HepG2 (cell line): Measurements from ENCODE around the gene ORC3. TPM values are rescaled to one million over a fixed set of nuclear protein-coding genes. Genes with fewer than 3 reads are reported as not detected.

Source experiments
- ATAC-seq: fragments of 200-7000 bp; cut with Tn5 transposase; 3 replicates; pipeline ENCODE4 v1.9.1; 2020; ENCODE audit warnings: mild to moderate bottlenecking, moderate library complexity
- BruUV-seq: library from RNA; stranded (reverse); fragments of 400-500 nt; replicated peaks from 2 replicates; lab custom pipeline; 2021; lab: Mats Ljungman, UMichigan
- CTCF ChIA-PET: fragments of 300-600 bp; formaldehyde crosslinking; extraction: SDS; loops from one replicate; lab custom pipeline; 2021; ENCODE audit warnings: low total read pairs, inconsistent platforms, low intra/inter-chr PET ratio; lab: Yijun Ruan, JAX
- POLR2A ChIA-PET: fragments of 350-600 bp; sonication (Branson Sonifier 250); formaldehyde crosslinking; loops from one replicate; lab custom pipeline; 2020; ENCODE audit warnings: antibody characterized with exemption, inconsistent platforms; lab: Yijun Ruan, JAX
- DNase-seq: peaks from one replicate; pipeline ENCODE4 v3.0.0-alpha.2; 2015; ENCODE audit warnings: low spot score
- FAIRE-seq: peaks from 3 replicates; lab custom pipeline; 2011; peaks lifted over from hg19 to GRCh38; lab: Jason Lieb, UNC
- H2AFZ ChIP-seq: one replicate; pipeline ENCODE4 v1.6.1; 2011; ENCODE audit warnings: low read length, inconsistent platforms
- H3K27ac ChIP-seq: fragments of 300-600 bp; 3 replicates; pipeline ENCODE4 v1.8.0; 2011; ENCODE audit warnings: mixed run types, mild to moderate bottlenecking, mixed read lengths, low read length, inconsistent platforms; ENCODE audit not compliant: insufficient read depth; ENCODE audit errors: extremely low read length
- H3K27me3 ChIP-seq, 2 experiments: fragments of 200-600 bp in 1 of 2; 2 replicates in 1 of 2; 3 replicates in 1 of 2; pipeline versions ENCODE4 v1.6.0 to v1.8.0; 2011; ENCODE audit warnings: low read length in 2 of 2, mild to moderate bottlenecking in 2 of 2, moderate library complexity in 2 of 2, inconsistent platforms in 1 of 2; ENCODE audit not compliant: insufficient read depth in 2 of 2, control insufficient read depth in 1 of 2
- H3K36me3 ChIP-seq, 2 experiments: fragments of 200-600 bp in 1 of 2; replicated peaks in 1 of 2; 2 replicates in 1 of 2; 3 replicates in 1 of 2; pipeline versions ENCODE4 v1.5.1 to v1.8.0; 2011; ENCODE audit warnings: low read length in 2 of 2, inconsistent platforms in 1 of 2; ENCODE audit not compliant: insufficient read depth in 2 of 2, control insufficient read depth in 1 of 2
- H3K4me1 ChIP-seq: 2 replicates; pipeline ENCODE4 v1.5.1; 2012; ENCODE audit warnings: low read length, inconsistent platforms; ENCODE audit not compliant: insufficient read depth
- H3K4me2 ChIP-seq: 2 replicates; pipeline ENCODE4 v1.6.0; 2011; ENCODE audit warnings: low read depth, low read length, inconsistent platforms
- H3K4me3 ChIP-seq, 3 experiments: fragments of 200-600 bp in 1 of 3; sonication (generic), shearing (Covaris generic) in 1 of 3; replicated peaks in 1 of 3; 2 replicates each; pipeline ENCODE4 v1.5.1; 2011 to 2016; ENCODE audit warnings: low read length in 3 of 3, inconsistent platforms in 2 of 3, low read depth in 2 of 3, mild to moderate bottlenecking in 2 of 3, control low read depth in 1 of 3, mixed read lengths in 1 of 3; ENCODE audit not compliant: insufficient read depth in 1 of 3
- H3K79me2 ChIP-seq: one replicate; pipeline ENCODE4 v1.6.1; 2011; ENCODE audit warnings: low read length, inconsistent platforms; ENCODE audit not compliant: insufficient read depth
- H3K9ac ChIP-seq: 2 replicates; pipeline ENCODE4 v1.6.0; 2011; ENCODE audit warnings: mild to moderate bottlenecking, low read depth, low read length, inconsistent platforms; ENCODE audit not compliant: insufficient read depth
- H3K9me3 ChIP-seq: 2 replicates; pipeline ENCODE4 v1.5.1; 2012; ENCODE audit warnings: mild to moderate bottlenecking, low read length
- H4K20me1 ChIP-seq: 2 replicates; pipeline ENCODE4 v1.6.0; 2011; ENCODE audit warnings: inconsistent platforms, mild to moderate bottlenecking, low read length, moderate library complexity; ENCODE audit not compliant: insufficient read depth
- DMAP1 ChIP-seq: IDR thresholded peaks from 2 replicates; pipeline ENCODE4 v1.6.1; 2016
- FOXA1 ChIP-seq, 2 experiments: fragments of 450-650 bp in 1 of 2; sonication (generic) in 1 of 2; formaldehyde crosslinking in 1 of 2; IDR thresholded peaks; 2 replicates each; pipeline versions ENCODE4 v1.4.0 to v1.6.1; 2016 to 2020; ENCODE audit warnings: missing genetic modification reagents in 1 of 2
- HMGA1 ChIP-seq: sonication (generic); formaldehyde crosslinking; conservative IDR thresholded peaks from 2 replicates; pipeline ENCODE4 v1.4.0; 2020; ENCODE audit warnings: missing genetic modification reagents
- POGZ ChIP-seq: sonication (generic); formaldehyde crosslinking; IDR thresholded peaks from 2 replicates; pipeline ENCODE4 v1.4.0; 2020; ENCODE audit warnings: mild to moderate bottlenecking, missing genetic modification reagents
- POLR2AphosphoS2 ChIP-seq: IDR thresholded peaks from 2 replicates; pipeline ENCODE4 v1.6.1; 2011; ENCODE audit warnings: low read depth, low read length, improper control_type of control experiment
- RCOR2 ChIP-seq: IDR thresholded peaks from 2 replicates; pipeline ENCODE4 v1.6.1; 2016; ENCODE audit warnings: missing biosample characterization, missing genetic modification reagents
- RFXAP ChIP-seq: sonication (generic); formaldehyde crosslinking; IDR thresholded peaks from 2 replicates; pipeline ENCODE4 v1.4.0; 2020; ENCODE audit warnings: missing genetic modification reagents, borderline replicate concordance
- RXRA ChIP-seq: sonication (generic); formaldehyde crosslinking; IDR thresholded peaks from 2 replicates; pipeline ENCODE4 v1.5.1; 2020; ENCODE audit warnings: missing genetic modification reagents
- SPEN ChIP-seq: sonication (generic); formaldehyde crosslinking; IDR thresholded peaks from 2 replicates; pipeline ENCODE4 v1.5.1; 2020; ENCODE audit warnings: low read depth, mild to moderate bottlenecking, missing genetic modification reagents
- TBX2 ChIP-seq: sonication (generic); formaldehyde crosslinking; IDR thresholded peaks from 2 replicates; pipeline ENCODE4 v1.5.0; 2020; ENCODE audit warnings: missing genetic modification reagents, mild to moderate bottlenecking, borderline replicate concordance
- ZNF253 ChIP-seq: sonication (generic); formaldehyde crosslinking; IDR thresholded peaks from 2 replicates; pipeline ENCODE4 v1.8.0; 2022; ENCODE audit warnings: mild to moderate bottlenecking, missing genetic modification reagents, borderline replicate concordance
- ZNF451 ChIP-seq: sonication (generic); formaldehyde crosslinking; IDR thresholded peaks from 2 replicates; pipeline ENCODE4 v1.5.0; 2020; ENCODE audit warnings: mild to moderate bottlenecking, missing genetic modification reagents
- ZNF563 ChIP-seq: sonication (generic); formaldehyde crosslinking; IDR thresholded peaks from 2 replicates; pipeline ENCODE4 v1.8.0; 2022; ENCODE audit warnings: mild to moderate bottlenecking, moderate library complexity, missing genetic modification reagents
- ZNF567 ChIP-seq: sonication (generic); formaldehyde crosslinking; IDR thresholded peaks from 2 replicates; pipeline ENCODE4 v1.8.1; 2023; ENCODE audit warnings: mild to moderate bottlenecking, missing genetic modification reagents, borderline replicate concordance
- WGBS: methylation state at CpG from one replicate; pipeline ENCODE4 v1.1.6; 2017; ENCODE audit warnings: low lambda C conversion rate; 5-methylcytosine and 5-hydroxymethylcytosine counted together
- in situ Hi-C: cut with HindIII; loops from 2 replicates; pipeline ENCODE4 v1.10.0; 2017; ENCODE audit warnings: low pct_unique_long_range_greater_than_20kb; ENCODE audit not compliant: extremely low pct_ligation_motif_present
- intact Hi-C: fragments of 100-400 bp; cut with micrococcal nuclease; formaldehyde crosslinking; loops from one replicate; pipeline ENCODE4 v1.10.0; 2022; ENCODE audit not compliant: unreplicated experiment
- polyA plus RNA-seq, 8 experiments: library from polyadenylated mRNA; depleted of rRNA in 3 of 8; stranded (reverse) in 7 of 8; unstranded in 1 of 8; fragments of >200 nt; fragmentation: Illumina TruSeq in 4 of 8; extraction: Trizol in 4 of 8; gene quantifications; 2 replicates each; pipeline versions ENCODE4 v1.2.1 to v1.2.3, GENCODE V29; 2011 to 2016; ENCODE audit warnings: low read depth in 4 of 8, missing spikeins in 1 of 8, mixed read lengths in 1 of 8; ENCODE audit not compliant: insufficient read depth in 1 of 8
- total RNA-seq, 5 experiments: library from RNA; depleted of rRNA; stranded (reverse); fragments of >200 nt; fragmentation: Illumina TruSeq; extraction: Trizol; gene quantifications; 2 replicates each; pipeline ENCODE4 v1.2.3, GENCODE V29; 2016; ENCODE audit warnings: low read depth in 1 of 5
- TF ChIP-seq, protein P1 (sequence below): sonication (generic); formaldehyde crosslinking; IDR thresholded peaks from 2 replicates; pipeline ENCODE4 v1.9.0; 2021; ENCODE audit warnings: missing genetic modification reagents, borderline replicate concordance
- TF ChIP-seq, protein P2 (sequence below): fragments of 450-650 bp; IDR thresholded peaks from 2 replicates; pipeline ENCODE4 v1.6.1; 2016
- TF ChIP-seq, protein P3 (sequence below): sonication (generic); formaldehyde crosslinking; IDR thresholded peaks from 2 replicates; pipeline ENCODE4 v1.4.0; 2020; ENCODE audit warnings: mild to moderate bottlenecking, missing genetic modification reagents, borderline replicate concordance

ORC3 gene
- total and polyA plus RNA-seq, 2 of the 13 experiments (the other 11 are each of a cell fraction or from before 2014, with no cell fraction given) = 21.8 to 43.5 TPM

DNA sequence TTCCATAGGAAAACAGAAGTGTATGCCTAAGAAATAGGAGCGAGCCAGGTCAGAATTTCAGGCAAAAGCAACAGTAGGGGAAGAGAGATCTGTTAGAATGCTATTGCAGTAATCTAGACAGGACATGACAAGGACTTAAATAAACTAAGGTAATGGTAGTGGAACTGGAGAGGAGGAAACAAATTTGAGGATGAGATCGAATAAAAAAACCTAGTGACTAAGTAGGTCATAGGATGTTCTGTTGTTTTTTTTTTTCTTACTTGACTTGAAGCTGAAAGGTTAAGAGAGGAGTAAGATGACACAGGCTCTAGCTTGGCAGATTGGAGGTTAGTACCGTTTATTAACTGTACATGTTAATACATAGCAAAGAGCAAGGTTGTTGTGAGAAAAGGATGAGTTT, 28.6 kb downstream of the ORC3 start:
- FAIRE-seq (no peak), ATAC-seq (no peak), DNase-seq (no peak)
- Histone ChIP-seq H4K20me1 (no peaks in the 10 kb centered on the region), H3K4me2 (no peak overlapping the region), H3K36me3 (peaks cover 0 to 12% of the 10 kb centered on the region in 2 experiments; a peak in 2 of 5 replicates), H3K4me3 (no peak overlapping the region), H3K9me3 (no peaks in the 10 kb centered on the region), H3K9ac (no peak overlapping the region), H3K79me2 (no peaks in the 10 kb centered on the region), H3K27me3 (no peaks in the 10 kb centered on the region), H2AFZ (no peak overlapping the region), H3K27ac (no peak overlapping the region), H3K4me1 (peaks cover 6% of the 10 kb centered on the region; the same call in 1 of the 2 replicates)
- ChIA-PET POLR2A (no interaction called here), CTCF (no interaction called here)
- intact Hi-C loops (no loop called here), in situ Hi-C loops (no loop called here)
- BruUV-seq = no TSS peak
- 96% methylated on average over 3 of the region's 3 CpGs for WGBS
- no peak for TF ChIP-seq RXRA (CRISPR knock-in tag)
- no peak for TF ChIP-seq ZNF253 (CRISPR knock-in tag)
- no peak for TF ChIP-seq FOXA1 (IDR thresholded peaks at IDR 0.05)
- no peak for TF ChIP-seq FOXA1 (CRISPR knock-in tag; IDR thresholded peaks at IDR 0.05)
- TF ChIP-seq, protein P1, sequence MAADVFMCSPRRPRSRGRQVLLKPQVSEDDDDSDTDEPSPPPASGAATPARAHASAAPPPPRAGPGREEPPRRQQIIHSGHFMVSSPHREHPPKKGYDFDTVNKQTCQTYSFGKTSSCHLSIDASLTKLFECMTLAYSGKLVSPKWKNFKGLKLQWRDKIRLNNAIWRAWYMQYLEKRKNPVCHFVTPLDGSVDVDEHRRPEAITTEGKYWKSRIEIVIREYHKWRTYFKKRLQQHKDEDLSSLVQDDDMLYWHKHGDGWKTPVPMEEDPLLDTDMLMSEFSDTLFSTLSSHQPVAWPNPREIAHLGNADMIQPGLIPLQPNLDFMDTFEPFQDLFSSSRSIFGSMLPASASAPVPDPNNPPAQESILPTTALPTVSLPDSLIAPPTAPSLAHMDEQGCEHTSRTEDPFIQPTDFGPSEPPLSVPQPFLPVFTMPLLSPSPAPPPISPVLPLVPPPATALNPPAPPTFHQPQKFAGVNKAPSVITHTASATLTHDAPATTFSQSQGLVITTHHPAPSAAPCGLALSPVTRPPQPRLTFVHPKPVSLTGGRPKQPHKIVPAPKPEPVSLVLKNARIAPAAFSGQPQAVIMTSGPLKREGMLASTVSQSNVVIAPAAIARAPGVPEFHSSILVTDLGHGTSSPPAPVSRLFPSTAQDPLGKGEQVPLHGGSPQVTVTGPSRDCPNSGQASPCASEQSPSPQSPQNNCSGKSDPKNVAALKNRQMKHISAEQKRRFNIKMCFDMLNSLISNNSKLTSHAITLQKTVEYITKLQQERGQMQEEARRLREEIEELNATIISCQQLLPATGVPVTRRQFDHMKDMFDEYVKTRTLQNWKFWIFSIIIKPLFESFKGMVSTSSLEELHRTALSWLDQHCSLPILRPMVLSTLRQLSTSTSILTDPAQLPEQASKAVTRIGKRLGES (CRISPR knock-in tag) = no peak
- no peak for TF ChIP-seq ZNF567 (CRISPR knock-in tag)
- TF ChIP-seq POGZ (CRISPR knock-in tag) = no peak
- TF ChIP-seq, protein P2, sequence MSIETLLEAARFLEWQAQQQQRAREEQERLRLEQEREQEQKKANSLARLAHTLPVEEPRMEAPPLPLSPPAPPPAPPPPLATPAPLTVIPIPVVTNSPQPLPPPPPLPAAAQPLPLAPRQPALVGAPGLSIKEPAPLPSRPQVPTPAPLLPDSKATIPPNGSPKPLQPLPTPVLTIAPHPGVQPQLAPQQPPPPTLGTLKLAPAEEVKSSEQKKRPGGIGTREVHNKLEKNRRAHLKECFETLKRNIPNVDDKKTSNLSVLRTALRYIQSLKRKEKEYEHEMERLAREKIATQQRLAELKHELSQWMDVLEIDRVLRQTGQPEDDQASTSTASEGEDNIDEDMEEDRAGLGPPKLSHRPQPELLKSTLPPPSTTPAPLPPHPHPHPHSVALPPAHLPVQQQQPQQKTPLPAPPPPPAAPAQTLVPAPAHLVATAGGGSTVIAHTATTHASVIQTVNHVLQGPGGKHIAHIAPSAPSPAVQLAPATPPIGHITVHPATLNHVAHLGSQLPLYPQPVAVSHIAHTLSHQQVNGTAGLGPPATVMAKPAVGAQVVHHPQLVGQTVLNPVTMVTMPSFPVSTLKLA = no peak
- no peak for TF ChIP-seq DMAP1 (CRISPR knock-in tag)
- TF ChIP-seq POLR2AphosphoS2 = no peak
- no peak for TF ChIP-seq TBX2
- no peak for TF ChIP-seq ZNF451 (CRISPR knock-in tag)
- TF ChIP-seq RFXAP = no peak
- TF ChIP-seq HMGA1 (CRISPR knock-in tag) = no peak
- TF ChIP-seq SPEN (CRISPR knock-in tag) = no peak
- TF ChIP-seq ZNF563 (CRISPR knock-in tag) = no peak
- no peak for TF ChIP-seq RCOR2
- TF ChIP-seq, protein P3, sequence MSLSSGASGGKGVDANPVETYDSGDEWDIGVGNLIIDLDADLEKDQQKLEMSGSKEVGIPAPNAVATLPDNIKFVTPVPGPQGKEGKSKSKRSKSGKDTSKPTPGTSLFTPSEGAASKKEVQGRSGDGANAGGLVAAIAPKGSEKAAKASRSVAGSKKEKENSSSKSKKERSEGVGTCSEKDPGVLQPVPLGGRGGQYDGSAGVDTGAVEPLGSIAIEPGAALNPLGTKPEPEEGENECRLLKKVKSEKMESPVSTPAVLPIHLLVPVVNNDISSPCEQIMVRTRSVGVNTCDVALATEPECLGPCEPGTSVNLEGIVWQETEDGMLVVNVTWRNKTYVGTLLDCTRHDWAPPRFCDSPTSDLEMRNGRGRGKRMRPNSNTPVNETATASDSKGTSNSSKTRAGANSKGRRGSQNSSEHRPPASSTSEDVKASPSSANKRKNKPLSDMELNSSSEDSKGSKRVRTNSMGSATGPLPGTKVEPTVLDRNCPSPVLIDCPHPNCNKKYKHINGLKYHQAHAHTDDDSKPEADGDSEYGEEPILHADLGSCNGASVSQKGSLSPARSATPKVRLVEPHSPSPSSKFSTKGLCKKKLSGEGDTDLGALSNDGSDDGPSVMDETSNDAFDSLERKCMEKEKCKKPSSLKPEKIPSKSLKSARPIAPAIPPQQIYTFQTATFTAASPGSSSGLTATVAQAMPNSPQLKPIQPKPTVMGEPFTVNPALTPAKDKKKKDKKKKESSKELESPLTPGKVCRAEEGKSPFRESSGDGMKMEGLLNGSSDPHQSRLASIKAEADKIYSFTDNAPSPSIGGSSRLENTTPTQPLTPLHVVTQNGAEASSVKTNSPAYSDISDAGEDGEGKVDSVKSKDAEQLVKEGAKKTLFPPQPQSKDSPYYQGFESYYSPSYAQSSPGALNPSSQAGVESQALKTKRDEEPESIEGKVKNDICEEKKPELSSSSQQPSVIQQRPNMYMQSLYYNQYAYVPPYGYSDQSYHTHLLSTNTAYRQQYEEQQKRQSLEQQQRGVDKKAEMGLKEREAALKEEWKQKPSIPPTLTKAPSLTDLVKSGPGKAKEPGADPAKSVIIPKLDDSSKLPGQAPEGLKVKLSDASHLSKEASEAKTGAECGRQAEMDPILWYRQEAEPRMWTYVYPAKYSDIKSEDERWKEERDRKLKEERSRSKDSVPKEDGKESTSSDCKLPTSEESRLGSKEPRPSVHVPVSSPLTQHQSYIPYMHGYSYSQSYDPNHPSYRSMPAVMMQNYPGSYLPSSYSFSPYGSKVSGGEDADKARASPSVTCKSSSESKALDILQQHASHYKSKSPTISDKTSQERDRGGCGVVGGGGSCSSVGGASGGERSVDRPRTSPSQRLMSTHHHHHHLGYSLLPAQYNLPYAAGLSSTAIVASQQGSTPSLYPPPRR = no peak
